ENCODE results near the gene CCN5.

The CCN5 gene

DNA sequence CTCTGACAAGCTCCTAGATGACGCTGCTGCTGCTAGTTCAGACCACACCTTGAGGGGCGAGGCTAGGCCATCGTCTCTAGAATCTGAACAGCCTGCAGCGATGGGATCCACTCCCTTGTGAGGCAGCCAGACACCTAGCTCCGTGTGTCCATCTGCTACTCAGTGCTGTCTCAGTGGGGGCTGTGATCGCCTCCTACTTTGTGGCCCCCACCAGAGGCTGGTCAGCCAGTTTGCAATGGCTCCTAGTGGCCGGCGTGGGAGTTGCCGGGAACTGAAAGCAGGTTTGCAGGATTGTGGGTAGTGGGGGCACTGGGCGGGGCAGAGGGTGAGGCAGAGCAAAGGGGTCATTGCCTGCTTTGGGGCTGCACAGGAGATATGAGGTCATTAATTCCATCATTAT, 2.8 kb downstream of the CCN5 start:
- DNase-seq, result no peak

- DNase-seq, result no peak
Measured at GRCh38 chr20:44719841-44720240, 4.7 kb downstream of the CCN5 start.

- no peak for DNase-seq
Measured at GRCh38 chr20:44720621-44720996, 5.4 kb downstream of the CCN5 start.

GRCh38 chr20:44720997-44721784, 6.0 kb downstream of the CCN5 start:
- no peak for DNase-seq

- DNase-seq, result no peak
Measured at GRCh38 chr20:44721785-44722054, 6.6 kb downstream of the CCN5 start.

DNA sequence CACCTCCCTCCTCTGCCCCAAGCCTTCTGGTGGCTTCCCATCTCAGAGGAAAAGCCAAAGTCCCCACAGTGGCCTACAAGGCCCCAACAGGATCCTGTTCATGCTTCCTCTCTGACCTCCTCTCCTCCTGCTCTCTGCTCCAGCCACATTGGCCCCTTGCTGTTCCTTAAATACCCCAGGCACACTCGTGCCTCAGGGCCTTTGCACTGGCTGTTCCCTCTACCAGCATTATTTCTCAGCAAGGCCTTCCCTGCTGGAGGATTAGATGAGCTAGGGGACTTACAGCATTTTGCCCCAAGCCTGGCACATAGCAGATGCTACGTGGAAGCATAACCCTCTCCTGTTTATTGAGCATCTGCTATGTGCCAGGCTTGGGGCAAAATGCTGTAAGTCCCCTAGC, 7.8 kb downstream of the CCN5 start:
- no peak for DNase-seq

DNA sequence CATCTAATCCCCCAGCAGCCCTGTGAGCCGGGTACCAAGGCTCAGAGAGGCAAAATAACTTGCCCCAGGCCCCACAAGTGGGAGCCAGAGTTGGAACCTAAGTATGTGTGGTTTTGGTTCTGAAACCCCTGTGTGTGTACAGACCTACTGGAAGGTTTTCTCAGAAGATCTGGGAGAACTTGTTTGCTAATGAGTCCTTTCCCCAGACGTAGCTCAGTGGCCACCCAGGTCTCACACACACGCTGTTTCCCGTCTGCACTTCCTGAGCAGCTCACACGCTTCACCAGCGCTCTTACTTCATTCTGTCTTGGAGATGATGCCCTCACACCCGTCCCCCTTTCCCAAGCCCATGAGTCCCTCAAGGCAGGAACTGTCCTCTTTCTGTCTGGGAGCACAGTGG, 8.2 kb downstream of the CCN5 start:
- no peak for DNase-seq

- no peak for DNase-seq
Measured at GRCh38 chr20:44723798-44724362, 8.7 kb downstream of the CCN5 start.

DNA sequence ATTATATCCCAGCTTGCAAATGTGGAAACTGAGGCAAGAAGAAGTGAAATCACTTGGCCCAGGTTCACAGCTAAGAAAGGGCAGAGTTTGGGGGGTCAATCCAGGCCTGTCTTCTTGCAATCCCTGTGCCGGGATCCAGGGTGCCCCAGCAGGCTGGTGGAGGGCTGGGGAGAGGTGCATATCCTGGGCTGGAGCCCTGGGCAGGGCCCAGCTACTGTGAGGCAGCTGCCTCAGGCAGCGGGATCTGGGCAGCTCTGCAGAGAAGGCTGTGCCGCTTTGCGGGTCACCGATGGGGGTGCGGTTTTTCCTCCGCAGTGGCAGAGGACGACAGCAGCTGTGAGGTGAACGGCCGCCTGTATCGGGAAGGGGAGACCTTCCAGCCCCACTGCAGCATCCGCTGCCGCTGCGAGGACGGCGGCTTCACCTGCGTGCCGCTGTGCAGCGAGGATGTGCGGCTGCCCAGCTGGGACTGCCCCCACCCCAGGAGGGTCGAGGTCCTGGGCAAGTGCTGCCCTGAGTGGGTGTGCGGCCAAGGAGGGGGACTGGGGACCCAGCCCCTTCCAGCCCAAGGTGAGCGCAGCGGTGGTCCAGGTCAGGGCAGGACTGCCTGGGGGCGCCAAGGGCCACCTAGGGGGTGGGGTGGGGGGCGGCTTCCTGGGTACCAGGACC, 9.4 kb downstream of the CCN5 start:
- no peak for DNase-seq

- DNase-seq, result no peak
Measured at GRCh38 chr20:44725837-44726236, 10.7 kb downstream of the CCN5 start.

GRCh38 chr20:44727039-44727438, 11.9 kb downstream of the CCN5 start:
- no peak for DNase-seq

- DNase-seq, result no peak
Measured at GRCh38 chr20:44727651-44728050, 12.5 kb downstream of the CCN5 start.

- peak in 1 of 2 experiments; percentile 55 for DNase-seq
Measured at GRCh38 chr20:44728801-44729443, 13.8 kb downstream of the CCN5 start.

- DNase-seq, result no peak
Measured at GRCh38 chr20:44730441-44730840, 15.3 kb downstream of the CCN5 start.

- no peak for DNase-seq
Measured at GRCh38 chr20:44731657-44732056, 16.5 kb downstream of the CCN5 start.

GRCh38 chr20:44732327-44732726, 17.2 kb downstream of the CCN5 start:
- no peak for DNase-seq

- DNase-seq, result peak in 1 of 2 experiments; percentile 36
Measured at GRCh38 chr20:44733341-44734069, 18.3 kb downstream of the CCN5 start.

GRCh38 chr20:44734938-44735337, 19.8 kb downstream of the CCN5 start:
- DNase-seq, result no peak

DNA sequence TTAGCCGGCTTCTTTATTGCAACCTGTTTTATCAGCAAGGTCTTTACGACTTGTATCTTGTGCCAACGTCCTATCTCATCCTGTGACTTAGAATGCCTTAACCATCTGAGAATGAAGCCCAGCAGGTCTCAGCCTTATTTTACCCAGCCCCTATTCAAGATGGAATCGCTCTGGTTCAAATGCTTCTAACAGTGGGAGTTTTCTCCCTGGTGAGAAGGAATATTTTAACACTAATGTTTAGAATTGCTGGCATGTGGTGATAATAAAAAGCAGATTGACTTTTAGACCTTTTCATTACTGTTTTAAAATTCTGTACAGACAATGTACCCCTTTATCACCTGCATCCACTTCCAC, 20.6 kb downstream of the CCN5 start:
- DNase-seq, result no peak

DNA sequence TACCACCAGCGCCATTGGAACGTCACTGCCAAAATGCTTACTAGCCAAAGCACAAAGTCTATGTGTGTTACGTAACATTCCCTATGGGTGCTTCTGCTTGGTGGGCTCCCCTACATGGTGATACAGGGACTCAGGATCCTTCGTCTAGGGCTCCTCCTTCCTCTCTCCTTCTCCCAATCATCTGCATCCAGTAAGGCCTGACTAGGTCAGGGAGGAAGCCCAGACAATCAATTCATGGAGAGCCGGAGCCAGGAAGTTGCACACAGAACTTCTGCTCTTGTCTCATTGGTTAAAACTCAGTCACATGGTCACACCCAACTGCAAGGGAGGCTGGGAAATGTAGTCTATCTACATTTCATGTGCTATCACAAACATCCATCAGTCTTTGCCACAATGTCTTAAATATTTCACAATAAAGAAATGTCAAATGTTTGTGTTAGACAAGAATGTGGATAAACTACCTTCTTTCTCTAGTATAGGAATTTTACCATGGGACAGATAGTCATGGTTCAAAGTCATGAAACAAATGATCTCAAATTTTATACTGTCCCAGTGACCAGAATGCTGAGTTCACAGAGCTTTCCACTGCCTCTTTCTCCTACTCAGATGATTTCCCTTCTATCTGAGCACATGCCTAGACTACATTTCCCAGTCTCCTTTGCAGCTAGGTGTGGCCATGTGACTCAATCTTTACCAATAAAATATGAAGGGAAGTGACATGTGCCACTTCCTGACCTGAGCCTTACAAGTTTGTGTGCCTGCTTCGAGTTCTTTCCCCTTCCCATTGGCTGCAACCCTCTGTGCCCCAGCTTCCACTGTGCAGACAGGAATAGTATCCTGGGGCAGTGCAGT, 21.2 kb downstream of the CCN5 start:
- peak; percentile 76 to 77 for DNase-seq

DNA sequence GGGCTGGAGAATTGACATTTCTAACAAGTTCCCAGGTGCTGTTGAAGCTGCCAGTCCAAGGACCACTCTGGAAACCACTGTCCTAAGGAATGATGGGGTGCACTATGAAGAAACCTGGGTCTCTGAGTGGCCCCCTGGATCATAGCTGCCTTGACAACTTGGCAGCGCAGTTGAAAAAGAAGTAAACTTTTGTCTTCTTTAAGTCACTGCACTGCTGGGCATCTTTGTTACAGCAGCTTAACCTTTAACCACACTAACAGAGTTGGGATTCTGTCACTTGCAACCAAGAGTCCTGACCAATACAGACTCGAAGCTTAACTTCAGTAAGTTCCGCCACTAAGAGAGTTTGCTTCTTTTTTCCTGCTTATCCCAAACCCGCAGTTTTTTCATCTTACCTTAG, 21.9 kb downstream of the CCN5 start:
- no peak for DNase-seq

GRCh38 chr20:44738813-44739477, 23.8 kb downstream of the CCN5 start:
- peak; percentile 88 to 90 for DNase-seq
